K562 (cell line): ENCODE results near the gene PLP2. TPM values are rescaled to one million over a fixed set of nuclear protein-coding genes. Genes with fewer than 3 reads are reported as not detected.

ENCODE experiments used
- ATAC-seq: fragments of 200-7000 bp; cut with Tn5 transposase; 3 replicates; pipeline ENCODE4 v1.9.1; 2020; ENCODE audit warnings: moderate library complexity
- BruUV-seq: library from RNA; stranded (reverse); fragments of 400-500 nt; replicated peaks from 2 replicates; lab custom pipeline; 2021; lab: Mats Ljungman, UMichigan
- CTCF ChIA-PET: fragments of 300-600 bp; formaldehyde crosslinking; extraction: SDS; loops from one replicate; lab custom pipeline; 2021; ENCODE audit warnings: low intra/inter-chr PET ratio; lab: Yijun Ruan, JAX
- POLR2A ChIA-PET: fragments of 300-600, 350-650 bp; sonication (Branson Sonifier 250); formaldehyde crosslinking; extraction: SDS; loops from one replicate; lab custom pipeline; 2021; ENCODE audit warnings: antibody characterized with exemption, inconsistent platforms; lab: Yijun Ruan, JAX
- DNase-seq, 4 experiments: peaks; one replicate each; pipeline versions ENCODE4 v3.0.0 to v3.0.0-alpha.2; 2011 to 2018; ENCODE audit warnings: low spot score in 3 of 4, mixed read lengths in 3 of 4; ENCODE audit errors: extremely low read depth in 1 of 4
- FAIRE-seq: peaks from 2 replicates; lab custom pipeline; 2011; peaks lifted over from hg19 to GRCh38; lab: Jason Lieb, UNC
- H2AFZ ChIP-seq: 2 replicates; pipeline ENCODE4 v1.6.0; 2011; ENCODE audit warnings: low read depth, low read length, control low read depth, inconsistent platforms
- H3K27ac ChIP-seq: fragments of 200-600 bp; 3 replicates; pipeline ENCODE4 v1.8.0; 2011; ENCODE audit warnings: low read depth, mild to moderate bottlenecking, control low read depth, inconsistent platforms, low read length, moderate library complexity, mixed read lengths; ENCODE audit errors: extremely low read depth
- H3K27me3 ChIP-seq, 2 experiments: fragments of 300-600 bp in 1 of 2; 2 replicates in 1 of 2; 3 replicates in 1 of 2; pipeline versions ENCODE4 v1.6.0 to v1.8.0; 2011; ENCODE audit warnings: inconsistent platforms in 2 of 2, low read length in 2 of 2, mild to moderate bottlenecking in 1 of 2, mixed read lengths in 1 of 2, moderate library complexity in 1 of 2; ENCODE audit not compliant: control insufficient read depth in 2 of 2, insufficient read depth in 2 of 2
- H3K36me3 ChIP-seq: fragments of 300-600 bp; 3 replicates; pipeline ENCODE4 v1.8.0; 2011; ENCODE audit warnings: mild to moderate bottlenecking, low read length, inconsistent platforms; ENCODE audit not compliant: control insufficient read depth, insufficient read depth
- H3K4me1 ChIP-seq, 2 experiments: fragments of 200-600 bp in 1 of 2; replicated peaks in 1 of 2; 2 replicates in 1 of 2; 3 replicates in 1 of 2; pipeline versions ENCODE4 v1.5.1 to v1.8.0; 2011; ENCODE audit warnings: inconsistent platforms in 2 of 2, low read length in 2 of 2, mild to moderate bottlenecking in 1 of 2, mixed read lengths in 1 of 2, moderate library complexity in 1 of 2; ENCODE audit not compliant: control insufficient read depth in 2 of 2, insufficient read depth in 2 of 2
- H3K4me2 ChIP-seq: 2 replicates; pipeline ENCODE4 v1.6.1; 2011; ENCODE audit warnings: low read length, control low read depth, inconsistent platforms, mixed read lengths; ENCODE audit not compliant: insufficient read depth
- H3K4me3 ChIP-seq: fragments of 200-600 bp; sonication (generic), shearing (Covaris generic); 2 replicates; pipeline ENCODE4 v1.5.1; 2016; ENCODE audit warnings: control low read depth, inconsistent platforms
- H3K79me2 ChIP-seq: fragments of 200-600 bp; 3 replicates; pipeline ENCODE4 v1.8.0; 2011; ENCODE audit warnings: low read length, inconsistent platforms; ENCODE audit not compliant: control insufficient read depth, insufficient read depth
- H3K9ac ChIP-seq, 2 experiments: 2 replicates each; pipeline versions ENCODE4 v1.6.0 to v1.6.1; 2011; ENCODE audit warnings: low read depth in 2 of 2, low read length in 2 of 2, control low read depth in 1 of 2, inconsistent platforms in 1 of 2, mild to moderate bottlenecking in 1 of 2, mixed read lengths in 1 of 2; ENCODE audit not compliant: insufficient read depth in 1 of 2
- H3K9me1 ChIP-seq: one replicate; pipeline ENCODE4 v1.6.0; 2011; ENCODE audit warnings: inconsistent platforms, mild to moderate bottlenecking, low read length, moderate library complexity; ENCODE audit not compliant: control insufficient read depth, insufficient read depth
- H3K9me3 ChIP-seq: replicated peaks from 2 replicates; pipeline ENCODE4 v1.5.1; 2011; ENCODE audit warnings: low read depth, low read length, inconsistent platforms; ENCODE audit not compliant: control insufficient read depth, insufficient read depth
- H4K20me1 ChIP-seq: replicated peaks from 2 replicates; pipeline ENCODE4 v1.6.1; 2011; ENCODE audit warnings: low read length, inconsistent platforms, mixed read lengths; ENCODE audit not compliant: control insufficient read depth, insufficient read depth
- ATF1 ChIP-seq, 2 experiments: fragments of 450-650 bp in 1 of 2; IDR thresholded peaks; 2 replicates each; pipeline ENCODE4 v1.6.1; 2016; ENCODE audit warnings: missing compliant biosample characterization in 1 of 2, missing genetic modification characterization in 1 of 2
- BRF2 ChIP-seq: IDR thresholded peaks from 3 replicates; pipeline ENCODE4 v1.6.1; 2011; ENCODE audit warnings: borderline replicate concordance, mild to moderate bottlenecking; ENCODE audit not compliant: insufficient read length, insufficient read depth
- CTBP1 ChIP-seq: fragments of 450-650 bp; IDR thresholded peaks from 2 replicates; pipeline ENCODE4 v1.6.1; 2016; ENCODE audit warnings: borderline replicate concordance
- DPF2 ChIP-seq: fragments of 450-650 bp; IDR thresholded peaks from 2 replicates; pipeline ENCODE4 v1.6.1; 2016
- GABPA ChIP-seq: fragments of 200-800 bp; sonication (Bioruptor generic); conservative IDR thresholded peaks from 2 replicates; pipeline ENCODE4 v1.6.1; 2016; ENCODE audit warnings: low read depth, missing genetic modification characterization, missing compliant biosample characterization
- HDAC8 ChIP-seq: fragments of 450-650 bp; IDR thresholded peaks from 2 replicates; pipeline ENCODE4 v1.6.1; 2016; ENCODE audit warnings: mild to moderate bottlenecking, missing genetic modification characterization, moderate library complexity, missing compliant biosample characterization
- ID3 ChIP-seq, 2 experiments: fragments of 250-450 bp in 1 of 2; fragments of 450-650 bp in 1 of 2; sonication (Bioruptor Pico) in 1 of 2; IDR thresholded peaks; 2 replicates each; pipeline versions ENCODE4 v1.6.1 to v1.8.0; 2016 to 2021; ENCODE audit warnings: mild to moderate bottlenecking in 2 of 2, moderate library complexity in 2 of 2, missing compliant biosample characterization in 1 of 2, missing genetic modification characterization in 1 of 2
- KHSRP ChIP-seq: fragments of 450-650 bp; IDR thresholded peaks from 2 replicates; pipeline ENCODE4 v1.6.1; 2017
- KLF6 ChIP-seq: fragments of 250-450 bp; sonication (Bioruptor Pico); IDR thresholded peaks from 2 replicates; pipeline ENCODE4 v1.4.0; 2020; ENCODE audit warnings: mild to moderate bottlenecking, moderate library complexity, borderline replicate concordance
- NR2C1 ChIP-seq, 2 experiments: fragments of 450-650 bp; IDR thresholded peaks; 2 replicates each; pipeline ENCODE4 v1.6.1; 2017; ENCODE audit warnings: mild to moderate bottlenecking in 2 of 2, antibody characterized with exemption in 1 of 2, inconsistent platforms in 1 of 2, missing compliant biosample characterization in 1 of 2, missing genetic modification characterization in 1 of 2
- PTTG1 ChIP-seq: fragments of 450-650 bp; IDR thresholded peaks from 2 replicates; pipeline ENCODE4 v1.6.1; 2016; ENCODE audit warnings: low read depth, mild to moderate bottlenecking, missing genetic modification characterization, missing compliant biosample characterization
- RBFOX2 ChIP-seq: fragments of 200-400 bp; formaldehyde crosslinking; IDR thresholded peaks from 2 replicates; pipeline ENCODE4 v1.6.1; 2017; ENCODE audit warnings: low read depth, mild to moderate bottlenecking, low read length, moderate library complexity
- STAT5B ChIP-seq: fragments of 250-450 bp; sonication (Bioruptor Pico); IDR thresholded peaks from 2 replicates; pipeline ENCODE4 v1.8.0; 2021; ENCODE audit warnings: mild to moderate bottlenecking, inconsistent platforms
- YY1 ChIP-seq, 3 experiments: IDR thresholded peaks; 2 replicates each; pipeline ENCODE4 v1.6.1; 2011; ENCODE audit warnings: low read length in 2 of 3, mild to moderate bottlenecking in 2 of 3, moderate library complexity in 2 of 3, borderline replicate concordance in 1 of 3, control low read depth in 1 of 3, low read depth in 1 of 3; ENCODE audit not compliant: insufficient read depth in 3 of 3, insufficient replicate concordance in 2 of 3, control insufficient read depth in 1 of 3, insufficient read length in 1 of 3; ENCODE audit errors: extremely low read depth in 1 of 3
- ZBED1 ChIP-seq: IDR thresholded peaks from 2 replicates; pipeline ENCODE4 v1.6.1; 2014
- ZBTB9 ChIP-seq: fragments of 450-650 bp; formaldehyde crosslinking; IDR thresholded peaks from 2 replicates; pipeline ENCODE4 v1.4.0; 2020; ENCODE audit warnings: mild to moderate bottlenecking, moderate library complexity
- ZNF121 ChIP-seq: sonication (generic); formaldehyde crosslinking; conservative IDR thresholded peaks from 2 replicates; pipeline ENCODE4 v1.8.0; 2022; ENCODE audit warnings: missing genetic modification reagents
- ZNF143 ChIP-seq: sonication (generic); formaldehyde crosslinking; IDR thresholded peaks from 2 replicates; pipeline ENCODE4 v1.9.0; 2022; ENCODE audit warnings: mild to moderate bottlenecking, missing genetic modification reagents
- ZNF75A ChIP-seq: fragments of 450-650 bp; formaldehyde crosslinking; IDR thresholded peaks from 2 replicates; pipeline ENCODE4 v1.4.0; 2020; ENCODE audit warnings: mild to moderate bottlenecking
- ZNF764 ChIP-seq: fragments of 250-450 bp; sonication (Bioruptor Pico); IDR thresholded peaks from 2 replicates; pipeline ENCODE4 v1.4.0; 2020; ENCODE audit warnings: low read depth, mild to moderate bottlenecking, moderate library complexity
- WGBS: fragments of 100-300 bp; shearing (Covaris generic); methylation state at CpG from one replicate; pipeline ENCODE4 v1.1.6; 2016; ENCODE audit warnings: low coverage, mixed read lengths; ENCODE audit not compliant: insufficient coverage; ENCODE audit errors: missing lambda C conversion rate; 5-methylcytosine and 5-hydroxymethylcytosine counted together
- in situ Hi-C: fragments of 300-500 bp; cut with MboI; formaldehyde crosslinking; loops from 4 replicates; pipeline ENCODE4 v1.15.0; 2018; ENCODE audit warnings: inconsistent platforms, mixed read lengths
- intact Hi-C: fragments of 100-400 bp; cut with micrococcal nuclease; formaldehyde crosslinking; loops from 2 replicates; pipeline ENCODE4 v1.14.2; 2022
- polyA plus RNA-seq, 8 experiments: library from polyadenylated mRNA; depleted of rRNA in 4 of 8; stranded (reverse) in 5 of 8; unstranded in 3 of 8; fragments of >200 nt; fragmentation: Nextera tagmentation in 2 of 8; fragmentation: Illumina TruSeq in 1 of 8; extraction: Ambion mirVana in 2 of 8; extraction: Trizol in 1 of 8; gene quantifications; 2 replicates each; pipeline versions ENCODE4 v1.2.1 to v1.2.3, GENCODE V29; 2011 to 2014; ENCODE audit warnings: inconsistent platforms in 1 of 8, missing spikeins in 1 of 8
- total RNA-seq, 7 experiments: library from RNA; depleted of rRNA in 6 of 7; stranded (reverse); fragments of >200 nt in 6 of 7; fragmentation: Illumina TruSeq in 2 of 7; extraction: Trizol in 2 of 7; gene quantifications; 2 replicates each; pipeline versions ENCODE4 v1.2.1 to v1.2.3, GENCODE V29; 2011 to 2021; ENCODE audit warnings: low replicate concordance in 1 of 7

Gene PLP2
- total and polyA plus RNA-seq, 9 of the 15 experiments (the other 6 are each of a cell fraction or from before 2014, with no cell fraction given), result 34.7 to 236 (median 112) TPM

GRCh38 chrX:49161632-49162031 lies 10.1 kb upstream of the PLP2 start:
- intact Hi-C loops, result no loop called here
- DNase-seq, result peak in 1 of 4 experiments; percentile 34
- H3K4me1 ChIP-seq, result peaks cover 24 to 54% of the 10 kb centered on the region in 2 experiments
- BruUV-seq, result no TSS peak
- CTCF ChIA-PET, result no interaction called here
- POLR2A ChIA-PET, result interaction anchor here (0.5 to 1.1 kb wide), 2 partner anchors 41 to 107 kb away, joined by 3 read pairs; no protein-coding TSS in a partner anchor
- H4K20me1 ChIP-seq, result no peaks in the 10 kb centered on the region
- H3K4me3 ChIP-seq, result 0 out of 2 replicates have a peak overlapping the region, but pooled peaks have one; percentile 10
- H2AFZ ChIP-seq, result peak overlapping the region; percentile 86
- ATAC-seq, result no peak
- H3K27ac ChIP-seq, result peak overlapping the region; percentile 82
- 49% methylated on average over 5 of the region's 5 CpGs for WGBS
- peak; percentile 23 for FAIRE-seq
- H3K79me2 ChIP-seq, result peaks cover 8% of the 10 kb centered on the region; the same call in 1 of the 3 replicates
- no peaks in the 10 kb centered on the region for H3K9me1 ChIP-seq
- in situ Hi-C loops, result no loop called here
- no peaks in the 10 kb centered on the region for H3K36me3 ChIP-seq
- H3K27me3 ChIP-seq, result no peaks in the 10 kb centered on the region
- H3K9me3 ChIP-seq, result no peaks in the 10 kb centered on the region
- H3K4me2 ChIP-seq, result peak overlapping the region; percentile 60
- peak overlapping the region; percentile 60 to 68; a peak in 3 of 4 replicates for H3K9ac ChIP-seq
- no peak for TF ChIP-seq NR2C1 (IDR thresholded peaks at IDR 0.05)
- TF ChIP-seq NR2C1 (tag; IDR thresholded peaks at IDR 0.05), result 0 out of 2 replicates have a peak, but pooled peaks have one; percentile 41
- TF ChIP-seq STAT5B (CRISPR knock-in tag), result no peak
- no peak for TF ChIP-seq BRF2
- TF ChIP-seq ID3 (CRISPR knock-in tag; IDR thresholded peaks at IDR 0.05), result no peak
- 0 out of 2 replicates have a peak, but pooled peaks have one; percentile 39 for TF ChIP-seq ID3 (tag; IDR thresholded peaks at IDR 0.05)
- no peak for TF ChIP-seq RBFOX2
- TF ChIP-seq CTBP1, result no peak
- TF ChIP-seq ATF1 (CRISPR knock-in tag; IDR thresholded peaks at IDR 0.05), result no peak
- no peak for TF ChIP-seq ATF1 (tag; IDR thresholded peaks at IDR 0.05)
- TF ChIP-seq HDAC8 (tag), result no peak
- no peak for TF ChIP-seq ZBED1
- TF ChIP-seq GABPA (tag), result no peak
- TF ChIP-seq ZNF121, result no peak
- no peak for TF ChIP-seq KLF6 (CRISPR knock-in tag)
- TF ChIP-seq ZNF75A (CRISPR knock-in tag), result no peak
- no peak for TF ChIP-seq ZNF764 (CRISPR knock-in tag)
- no peak for TF ChIP-seq ZNF143
- 0 out of 2 replicates have a peak, but pooled peaks have one; percentile 12 for TF ChIP-seq DPF2
- TF ChIP-seq ZBTB9 (CRISPR knock-in tag), result no peak
- TF ChIP-seq KHSRP, result no peak
- TF ChIP-seq PTTG1 (tag), result no peak
- no peak for TF ChIP-seq YY1 (IDR thresholded peaks at IDR 0.05; ENCODE audit: borderline replicate concordance in 1 of 3, control insufficient read depth in 1 of 3, extremely low read depth in 1 of 3, insufficient read depth in 3 of 3, insufficient read length in 1 of 3, insufficient replicate concordance in 2 of 3, low read depth in 1 of 3, low read length in 2 of 3)
